HepG2 (cell line): Measurements from ENCODE around the gene OGFOD3. TPM values are rescaled to one million over a fixed set of nuclear protein-coding genes. Genes with fewer than 3 reads are reported as not detected.

Experiments
- ADNP ChIP-seq: sonication (generic); formaldehyde crosslinking; IDR thresholded peaks from 2 replicates; pipeline ENCODE4 v1.4.0; 2020; ENCODE audit warnings: missing genetic modification reagents
- AHR ChIP-seq: IDR thresholded peaks from 2 replicates; pipeline ENCODE4 v1.6.1; 2018; ENCODE audit warnings: missing genetic modification reagents, missing compliant biosample characterization
- FIP1L1 ChIP-seq: fragments of 200-400 bp; formaldehyde crosslinking; IDR thresholded peaks from 2 replicates; pipeline ENCODE4 v1.6.1; 2018; ENCODE audit warnings: low read depth, mild to moderate bottlenecking, low read length, moderate library complexity, borderline replicate concordance; ENCODE audit not compliant: insufficient read depth
- GABPA ChIP-seq, 2 experiments: IDR thresholded peaks; 2 replicates each; pipeline ENCODE4 v1.6.1; 2011 to 2016; ENCODE audit warnings: low read depth in 2 of 2, low read length in 1 of 2, missing biosample characterization in 1 of 2, missing genetic modification characterization in 1 of 2
- MTF1 ChIP-seq: sonication (generic); formaldehyde crosslinking; IDR thresholded peaks from 2 replicates; pipeline ENCODE4 v1.5.0; 2020; ENCODE audit warnings: missing genetic modification reagents
- SPEN ChIP-seq: sonication (generic); formaldehyde crosslinking; IDR thresholded peaks from 2 replicates; pipeline ENCODE4 v1.5.1; 2020; ENCODE audit warnings: low read depth, mild to moderate bottlenecking, missing genetic modification reagents
- ZNF138 ChIP-seq: sonication (generic); formaldehyde crosslinking; IDR thresholded peaks from 2 replicates; pipeline ENCODE4 v1.5.0; 2020; ENCODE audit warnings: mild to moderate bottlenecking, low read depth, missing genetic modification reagents
- ZNF263 ChIP-seq: sonication (generic); formaldehyde crosslinking; IDR thresholded peaks from 2 replicates; pipeline ENCODE4 v1.4.0; 2020; ENCODE audit warnings: missing genetic modification reagents
- ZNF678 ChIP-seq: sonication (generic); formaldehyde crosslinking; IDR thresholded peaks from 2 replicates; pipeline ENCODE4 v1.4.0; 2020; ENCODE audit warnings: mild to moderate bottlenecking, missing genetic modification reagents
- ZNF720 ChIP-seq: sonication (generic); formaldehyde crosslinking; IDR thresholded peaks from 2 replicates; pipeline ENCODE4 v1.4.0; 2020; ENCODE audit warnings: missing genetic modification reagents
- ZNF749 ChIP-seq: sonication (generic); formaldehyde crosslinking; IDR thresholded peaks from 2 replicates; pipeline ENCODE4 v1.8.0; 2022; ENCODE audit warnings: mild to moderate bottlenecking, missing genetic modification reagents, moderate library complexity, borderline replicate concordance
- ZNF780A ChIP-seq: sonication (generic); formaldehyde crosslinking; IDR thresholded peaks from 2 replicates; pipeline ENCODE4 v1.8.0; 2022; ENCODE audit warnings: mild to moderate bottlenecking, missing genetic modification reagents, moderate library complexity
- ZNF83 ChIP-seq: sonication (generic); formaldehyde crosslinking; IDR thresholded peaks from 2 replicates; pipeline ENCODE4 v1.4.0; 2020; ENCODE audit warnings: missing genetic modification reagents, mild to moderate bottlenecking, borderline replicate concordance
- polyA plus RNA-seq, 8 experiments: library from polyadenylated mRNA; depleted of rRNA in 3 of 8; stranded (reverse) in 7 of 8; unstranded in 1 of 8; fragments of >200 nt; fragmentation: Illumina TruSeq in 4 of 8; extraction: Trizol in 4 of 8; gene quantifications; 2 replicates each; pipeline versions ENCODE4 v1.2.1 to v1.2.3, GENCODE V29; 2011 to 2016; ENCODE audit warnings: low read depth in 4 of 8, missing spikeins in 1 of 8, mixed read lengths in 1 of 8; ENCODE audit not compliant: insufficient read depth in 1 of 8
- total RNA-seq, 5 experiments: library from RNA; depleted of rRNA; stranded (reverse); fragments of >200 nt; fragmentation: Illumina TruSeq; extraction: Trizol; gene quantifications; 2 replicates each; pipeline ENCODE4 v1.2.3, GENCODE V29; 2016; ENCODE audit warnings: low read depth in 1 of 5
- TF ChIP-seq, protein P1 (sequence below): sonication (generic); formaldehyde crosslinking; IDR thresholded peaks from 2 replicates; pipeline ENCODE4 v1.4.0; 2020; ENCODE audit warnings: mild to moderate bottlenecking, missing genetic modification reagents, borderline replicate concordance
- TF ChIP-seq, protein P2 (sequence below): sonication (generic); formaldehyde crosslinking; IDR thresholded peaks from 2 replicates; pipeline ENCODE4 v1.8.0; 2022; ENCODE audit warnings: mild to moderate bottlenecking, missing genetic modification reagents, moderate library complexity
- TF ChIP-seq, protein P3 (sequence below): IDR thresholded peaks from 2 replicates; pipeline ENCODE4 v1.4.0; 2020; ENCODE audit warnings: mild to moderate bottlenecking, missing genetic modification reagents

OGFOD3 gene
- total and polyA plus RNA-seq, 2 of the 13 experiments (the other 11 are each of a cell fraction or from before 2014, with no cell fraction given): 40.0 to 42.1 TPM

DNA sequence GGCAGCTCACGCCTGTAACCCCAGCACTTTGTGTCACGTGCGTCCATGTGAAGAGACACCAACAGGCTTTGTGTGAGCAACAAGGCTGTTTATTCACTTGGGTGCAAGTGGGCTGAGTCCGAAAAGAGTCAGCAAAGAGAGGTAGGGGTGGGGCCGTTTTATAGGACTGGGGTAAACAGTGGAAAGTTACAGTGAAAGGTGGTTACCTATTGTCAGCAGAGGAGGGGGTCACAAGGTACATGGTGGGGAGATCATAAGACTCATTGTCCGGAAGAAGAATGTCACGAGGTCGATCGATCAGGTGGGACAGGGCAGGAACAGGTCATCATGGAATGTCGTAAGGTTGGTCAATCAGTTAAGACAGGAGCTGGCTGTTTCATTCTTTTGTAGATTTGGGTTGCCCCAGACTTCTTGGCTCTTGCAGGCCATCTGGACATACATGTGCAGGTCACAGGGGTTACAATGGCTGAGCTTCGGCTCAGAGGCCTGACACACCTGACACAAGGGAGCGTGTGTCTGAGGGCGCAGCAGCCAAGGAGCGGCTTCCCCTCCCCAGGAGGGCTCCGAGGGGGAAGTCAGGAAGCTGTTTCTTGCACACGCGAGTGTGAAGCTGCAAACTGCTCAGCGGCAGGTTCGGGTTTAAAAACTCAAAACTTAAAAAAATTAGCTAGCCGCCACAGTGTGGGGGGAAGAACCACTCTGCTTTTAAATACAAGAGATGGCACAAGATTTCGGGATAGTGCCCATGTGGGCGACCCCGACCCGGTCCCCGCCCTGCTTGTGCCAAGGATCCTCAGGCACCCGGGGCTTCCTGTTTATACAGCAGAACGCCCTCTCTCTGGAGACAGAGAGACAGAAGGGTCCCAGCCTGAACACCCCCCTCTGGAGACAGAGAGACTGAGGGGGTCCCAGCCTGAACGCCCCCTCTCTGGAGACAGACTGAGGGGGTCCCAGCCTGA is 71.8 kb downstream of the OGFOD3 start (continued):
- TF ChIP-seq, protein P1, sequence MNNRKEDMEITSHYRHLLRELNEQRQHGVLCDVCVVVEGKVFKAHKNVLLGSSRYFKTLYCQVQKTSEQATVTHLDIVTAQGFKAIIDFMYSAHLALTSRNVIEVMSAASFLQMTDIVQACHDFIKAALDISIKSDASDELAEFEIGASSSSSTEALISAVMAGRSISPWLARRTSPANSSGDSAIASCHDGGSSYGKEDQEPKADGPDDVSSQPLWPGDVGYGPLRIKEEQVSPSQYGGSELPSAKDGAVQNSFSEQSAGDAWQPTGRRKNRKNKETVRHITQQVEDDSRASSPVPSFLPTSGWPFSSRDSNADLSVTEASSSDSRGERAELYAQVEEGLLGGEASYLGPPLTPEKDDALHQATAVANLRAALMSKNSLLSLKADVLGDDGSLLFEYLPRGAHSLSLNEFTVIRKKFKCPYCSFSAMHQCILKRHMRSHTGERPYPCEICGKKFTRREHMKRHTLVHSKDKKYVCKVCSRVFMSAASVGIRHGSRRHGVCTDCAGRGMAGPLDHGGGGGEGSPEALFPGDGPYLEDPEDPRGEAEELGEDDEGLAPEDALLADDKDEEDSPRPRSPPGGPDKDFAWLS: peak; percentile 74; the same call in 1 of the 2 replicates
- TF ChIP-seq, protein P2, sequence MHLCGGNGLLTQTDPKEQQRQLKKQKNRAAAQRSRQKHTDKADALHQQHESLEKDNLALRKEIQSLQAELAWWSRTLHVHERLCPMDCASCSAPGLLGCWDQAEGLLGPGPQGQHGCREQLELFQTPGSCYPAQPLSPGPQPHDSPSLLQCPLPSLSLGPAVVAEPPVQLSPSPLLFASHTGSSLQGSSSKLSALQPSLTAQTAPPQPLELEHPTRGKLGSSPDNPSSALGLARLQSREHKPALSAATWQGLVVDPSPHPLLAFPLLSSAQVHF (CRISPR knock-in tag): 0 out of 2 replicates have a peak, but pooled peaks have one; percentile 54
- no peak for TF ChIP-seq ZNF138 (CRISPR knock-in tag)
- TF ChIP-seq ZNF780A (CRISPR knock-in tag): 0 out of 2 replicates have a peak, but pooled peaks have one; percentile 36
- TF ChIP-seq ZNF83 (CRISPR knock-in tag): peak; percentile 63; the same call in 1 of the 2 replicates
- no peak for TF ChIP-seq GABPA (IDR thresholded peaks at IDR 0.05; ENCODE audit: low read depth, low read length)
- peak; percentile 76 for TF ChIP-seq GABPA (CRISPR knock-in tag; IDR thresholded peaks at IDR 0.05; ENCODE audit: low read depth)
- no peak for TF ChIP-seq FIP1L1
- TF ChIP-seq ZNF263: peak; percentile 57
- peak; percentile 72 for TF ChIP-seq SPEN (CRISPR knock-in tag)
- TF ChIP-seq, protein P3, sequence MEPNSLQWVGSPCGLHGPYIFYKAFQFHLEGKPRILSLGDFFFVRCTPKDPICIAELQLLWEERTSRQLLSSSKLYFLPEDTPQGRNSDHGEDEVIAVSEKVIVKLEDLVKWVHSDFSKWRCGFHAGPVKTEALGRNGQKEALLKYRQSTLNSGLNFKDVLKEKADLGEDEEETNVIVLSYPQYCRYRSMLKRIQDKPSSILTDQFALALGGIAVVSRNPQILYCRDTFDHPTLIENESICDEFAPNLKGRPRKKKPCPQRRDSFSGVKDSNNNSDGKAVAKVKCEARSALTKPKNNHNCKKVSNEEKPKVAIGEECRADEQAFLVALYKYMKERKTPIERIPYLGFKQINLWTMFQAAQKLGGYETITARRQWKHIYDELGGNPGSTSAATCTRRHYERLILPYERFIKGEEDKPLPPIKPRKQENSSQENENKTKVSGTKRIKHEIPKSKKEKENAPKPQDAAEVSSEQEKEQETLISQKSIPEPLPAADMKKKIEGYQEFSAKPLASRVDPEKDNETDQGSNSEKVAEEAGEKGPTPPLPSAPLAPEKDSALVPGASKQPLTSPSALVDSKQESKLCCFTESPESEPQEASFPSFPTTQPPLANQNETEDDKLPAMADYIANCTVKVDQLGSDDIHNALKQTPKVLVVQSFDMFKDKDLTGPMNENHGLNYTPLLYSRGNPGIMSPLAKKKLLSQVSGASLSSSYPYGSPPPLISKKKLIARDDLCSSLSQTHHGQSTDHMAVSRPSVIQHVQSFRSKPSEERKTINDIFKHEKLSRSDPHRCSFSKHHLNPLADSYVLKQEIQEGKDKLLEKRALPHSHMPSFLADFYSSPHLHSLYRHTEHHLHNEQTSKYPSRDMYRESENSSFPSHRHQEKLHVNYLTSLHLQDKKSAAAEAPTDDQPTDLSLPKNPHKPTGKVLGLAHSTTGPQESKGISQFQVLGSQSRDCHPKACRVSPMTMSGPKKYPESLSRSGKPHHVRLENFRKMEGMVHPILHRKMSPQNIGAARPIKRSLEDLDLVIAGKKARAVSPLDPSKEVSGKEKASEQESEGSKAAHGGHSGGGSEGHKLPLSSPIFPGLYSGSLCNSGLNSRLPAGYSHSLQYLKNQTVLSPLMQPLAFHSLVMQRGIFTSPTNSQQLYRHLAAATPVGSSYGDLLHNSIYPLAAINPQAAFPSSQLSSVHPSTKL (CRISPR knock-in tag): peak; percentile 98
- no peak for TF ChIP-seq ADNP (CRISPR knock-in tag)
- peak; percentile 86; the same call in 1 of the 2 replicates for TF ChIP-seq ZNF749
- peak; percentile 68; the same call in 1 of the 2 replicates for TF ChIP-seq ZNF678 (CRISPR knock-in tag)
- no peak; the same call in 1 of the 2 replicates for TF ChIP-seq MTF1 (CRISPR knock-in tag)
- peak; percentile 21 for TF ChIP-seq AHR (CRISPR knock-in tag)
- TF ChIP-seq ZNF720: peak; percentile 79; the same call in 1 of the 2 replicates
